ENCODE data around the gene RHCE.
"Not testable (repeated sequence)": the region's sequence is repeated elsewhere in the genome, so short reads cannot be mapped to it uniquely, and the experiment has no call there.

RHCE gene

DNA sequence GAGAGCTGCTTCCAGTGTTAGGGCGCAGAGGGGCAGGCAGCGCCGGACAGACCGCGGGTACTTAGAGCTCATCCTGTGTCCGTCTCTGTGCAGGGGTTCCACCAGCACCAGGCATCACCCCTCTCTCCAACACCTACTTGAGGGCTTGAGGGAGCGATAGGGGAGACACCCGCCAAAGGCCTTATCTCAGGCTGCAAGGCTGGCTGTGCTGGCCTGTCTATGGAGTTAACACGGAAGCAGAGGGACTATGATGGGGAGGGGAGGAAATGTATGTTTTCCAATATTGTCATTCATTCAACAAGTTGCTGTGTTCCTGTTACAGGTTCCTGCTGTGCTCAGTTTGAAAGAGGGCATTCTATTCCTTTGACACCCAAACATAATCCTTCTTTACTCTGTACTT lies at the start of gene RHCE:
RHCE (minus strand) TSS at position 111 of the 400 bp plus-strand sequence; CDS start at position 72, 39 bp downstream.
- not testable (repeated sequence) for H3K4me3 ChIP-seq (ENCODE audit: low read depth, low read length)

GRCh38 chr1:25469177-25469576 lies 48.6 kb upstream of the RHCE start:
- TF ChIP-seq, protein P1, sequence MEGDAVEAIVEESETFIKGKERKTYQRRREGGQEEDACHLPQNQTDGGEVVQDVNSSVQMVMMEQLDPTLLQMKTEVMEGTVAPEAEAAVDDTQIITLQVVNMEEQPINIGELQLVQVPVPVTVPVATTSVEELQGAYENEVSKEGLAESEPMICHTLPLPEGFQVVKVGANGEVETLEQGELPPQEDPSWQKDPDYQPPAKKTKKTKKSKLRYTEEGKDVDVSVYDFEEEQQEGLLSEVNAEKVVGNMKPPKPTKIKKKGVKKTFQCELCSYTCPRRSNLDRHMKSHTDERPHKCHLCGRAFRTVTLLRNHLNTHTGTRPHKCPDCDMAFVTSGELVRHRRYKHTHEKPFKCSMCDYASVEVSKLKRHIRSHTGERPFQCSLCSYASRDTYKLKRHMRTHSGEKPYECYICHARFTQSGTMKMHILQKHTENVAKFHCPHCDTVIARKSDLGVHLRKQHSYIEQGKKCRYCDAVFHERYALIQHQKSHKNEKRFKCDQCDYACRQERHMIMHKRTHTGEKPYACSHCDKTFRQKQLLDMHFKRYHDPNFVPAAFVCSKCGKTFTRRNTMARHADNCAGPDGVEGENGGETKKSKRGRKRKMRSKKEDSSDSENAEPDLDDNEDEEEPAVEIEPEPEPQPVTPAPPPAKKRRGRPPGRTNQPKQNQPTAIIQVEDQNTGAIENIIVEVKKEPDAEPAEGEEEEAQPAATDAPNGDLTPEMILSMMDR (IDR thresholded peaks at IDR 0.05; ENCODE audit: borderline replicate concordance, insufficient read depth, low read depth, low read length), result no peak
- no peak overlapping the region for H3K4me3 ChIP-seq (ENCODE audit: low read depth, low read length)

DNA sequence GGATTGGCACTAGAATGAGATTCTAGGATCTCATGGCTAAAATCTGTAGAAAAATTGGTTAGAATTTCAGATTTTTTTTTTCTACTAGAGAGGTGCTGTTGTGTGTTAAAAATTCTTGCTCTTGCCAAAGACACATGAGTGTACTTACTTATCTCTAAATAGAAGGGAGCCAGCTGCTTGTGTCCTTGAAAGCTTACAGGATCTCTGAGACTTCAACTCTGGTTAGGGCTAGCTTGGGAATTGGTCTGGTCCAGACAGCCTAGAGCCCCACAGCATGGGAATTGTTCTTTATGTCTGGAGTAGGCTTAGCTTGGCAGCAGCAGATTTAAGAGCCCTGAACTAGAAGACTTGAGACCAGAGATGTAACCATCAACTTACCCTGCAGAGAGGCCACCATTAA lies 47.4 kb upstream of the RHCE start:
- H3K4me3 ChIP-seq (ENCODE audit: low read depth, low read length), result no peak overlapping the region
- TF ChIP-seq, protein P1 (IDR thresholded peaks at IDR 0.05; ENCODE audit: borderline replicate concordance, insufficient read depth, low read depth, low read length), result no peak

DNA sequence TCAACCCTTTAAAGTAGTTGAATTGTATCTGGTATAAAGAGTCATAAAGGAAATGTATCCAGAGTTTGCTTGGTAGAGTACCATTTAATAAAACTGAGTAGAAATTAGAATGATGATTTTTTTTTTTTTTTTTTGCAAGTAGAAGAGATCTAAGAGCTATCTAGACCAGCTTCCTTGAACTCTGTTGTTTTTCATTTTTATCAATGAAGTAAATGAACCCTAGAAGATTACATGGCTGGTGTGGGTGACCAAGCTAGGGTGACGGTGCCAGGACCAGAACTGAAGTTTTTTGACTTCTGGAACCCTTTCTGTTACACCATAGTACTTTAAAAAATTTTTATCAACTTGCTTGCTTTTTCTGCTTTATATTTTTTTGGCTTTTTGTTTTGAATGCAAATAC lies 47.0 kb upstream of the RHCE start:
- no peak overlapping the region for H3K4me3 ChIP-seq (ENCODE audit: low read depth, low read length)
- TF ChIP-seq, protein P1 (IDR thresholded peaks at IDR 0.05; ENCODE audit: borderline replicate concordance, insufficient read depth, low read depth, low read length), result no peak

DNA sequence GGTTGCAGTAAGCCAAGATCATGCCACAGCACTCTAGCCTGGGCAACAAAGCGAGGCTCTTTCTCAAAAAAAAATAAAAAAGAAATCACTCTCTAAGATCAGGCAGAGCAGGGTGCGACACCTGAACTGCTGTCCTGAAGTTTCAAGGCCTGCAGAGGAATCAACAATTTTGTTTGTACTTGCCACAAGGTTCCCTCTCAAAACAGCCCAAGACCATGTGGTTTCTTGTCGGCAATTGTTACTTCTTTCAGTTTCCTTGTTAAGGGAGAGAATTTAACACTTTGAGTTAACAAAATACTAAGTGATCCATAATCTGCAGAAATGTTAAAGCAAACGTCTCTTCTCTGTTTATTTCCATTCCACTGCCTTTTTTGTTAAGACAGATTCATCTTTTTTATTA lies 46.6 kb upstream of the RHCE start:
- TF ChIP-seq, protein P1 (IDR thresholded peaks at IDR 0.05; ENCODE audit: borderline replicate concordance, insufficient read depth, low read depth, low read length), result no peak
- no peak overlapping the region for H3K4me3 ChIP-seq (ENCODE audit: low read depth, low read length)

GRCh38 chr1:25462732-25463131 lies 42.1 kb upstream of the RHCE start:
- TF ChIP-seq, protein P1 (IDR thresholded peaks at IDR 0.05; ENCODE audit: borderline replicate concordance, insufficient read depth, low read depth, low read length), result no peak

GRCh38 chr1:25461849-25462248 lies 41.2 kb upstream of the RHCE start:
- TF ChIP-seq, protein P1 (IDR thresholded peaks at IDR 0.05; ENCODE audit: borderline replicate concordance, insufficient read depth, low read depth, low read length), result no peak
- no peak overlapping the region for H3K4me3 ChIP-seq (ENCODE audit: low read depth, low read length)

More at GRCh38 chr1:25462732-25463131, 42.1 kb upstream of the RHCE start:
- H3K4me3 ChIP-seq (ENCODE audit: low read depth, low read length), result no peak overlapping the region

GRCh38 chr1:25460816-25461215 lies 40.2 kb upstream of the RHCE start:
- H3K4me3 ChIP-seq (ENCODE audit: low read depth, low read length), result not testable (repeated sequence)

Measured in GM12875 (cell line).